K562 (cell line): Measurements from ENCODE around the gene LYST. TPM values are rescaled to one million over a fixed set of nuclear protein-coding genes. Genes with fewer than 3 reads are reported as not detected.

ENCODE experiments used
- ATAC-seq: fragments of 200-7000 bp; cut with Tn5 transposase; 3 replicates; pipeline ENCODE4 v1.9.1; 2020; ENCODE audit warnings: moderate library complexity
- BruUV-seq: library from RNA; stranded (reverse); fragments of 400-500 nt; replicated peaks from 2 replicates; lab custom pipeline; 2021; lab: Mats Ljungman, UMichigan
- CTCF ChIA-PET: fragments of 300-600 bp; formaldehyde crosslinking; extraction: SDS; loops from one replicate; lab custom pipeline; 2021; ENCODE audit warnings: low intra/inter-chr PET ratio; lab: Yijun Ruan, JAX
- POLR2A ChIA-PET: fragments of 300-600, 350-650 bp; sonication (Branson Sonifier 250); formaldehyde crosslinking; extraction: SDS; loops from one replicate; lab custom pipeline; 2021; ENCODE audit warnings: antibody characterized with exemption, inconsistent platforms; lab: Yijun Ruan, JAX
- DNase-seq, 4 experiments: peaks; one replicate each; pipeline versions ENCODE4 v3.0.0 to v3.0.0-alpha.2; 2011 to 2018; ENCODE audit warnings: low spot score in 3 of 4, mixed read lengths in 3 of 4; ENCODE audit errors: extremely low read depth in 1 of 4
- FAIRE-seq: peaks from 2 replicates; lab custom pipeline; 2011; peaks lifted over from hg19 to GRCh38; lab: Jason Lieb, UNC
- H2AFZ ChIP-seq: 2 replicates; pipeline ENCODE4 v1.6.0; 2011; ENCODE audit warnings: low read depth, low read length, control low read depth, inconsistent platforms
- H3K27ac ChIP-seq: fragments of 200-600 bp; 3 replicates; pipeline ENCODE4 v1.8.0; 2011; ENCODE audit warnings: low read depth, mild to moderate bottlenecking, control low read depth, inconsistent platforms, low read length, moderate library complexity, mixed read lengths; ENCODE audit errors: extremely low read depth
- H3K27me3 ChIP-seq, 2 experiments: fragments of 300-600 bp in 1 of 2; 2 replicates in 1 of 2; 3 replicates in 1 of 2; pipeline versions ENCODE4 v1.6.0 to v1.8.0; 2011; ENCODE audit warnings: inconsistent platforms in 2 of 2, low read length in 2 of 2, mild to moderate bottlenecking in 1 of 2, mixed read lengths in 1 of 2, moderate library complexity in 1 of 2; ENCODE audit not compliant: control insufficient read depth in 2 of 2, insufficient read depth in 2 of 2
- H3K36me3 ChIP-seq: fragments of 300-600 bp; 3 replicates; pipeline ENCODE4 v1.8.0; 2011; ENCODE audit warnings: mild to moderate bottlenecking, low read length, inconsistent platforms; ENCODE audit not compliant: control insufficient read depth, insufficient read depth
- H3K4me1 ChIP-seq, 2 experiments: fragments of 200-600 bp in 1 of 2; replicated peaks in 1 of 2; 2 replicates in 1 of 2; 3 replicates in 1 of 2; pipeline versions ENCODE4 v1.5.1 to v1.8.0; 2011; ENCODE audit warnings: inconsistent platforms in 2 of 2, low read length in 2 of 2, mild to moderate bottlenecking in 1 of 2, mixed read lengths in 1 of 2, moderate library complexity in 1 of 2; ENCODE audit not compliant: control insufficient read depth in 2 of 2, insufficient read depth in 2 of 2
- H3K4me2 ChIP-seq: 2 replicates; pipeline ENCODE4 v1.6.1; 2011; ENCODE audit warnings: low read length, control low read depth, inconsistent platforms, mixed read lengths; ENCODE audit not compliant: insufficient read depth
- H3K4me3 ChIP-seq: fragments of 200-600 bp; sonication (generic), shearing (Covaris generic); 2 replicates; pipeline ENCODE4 v1.5.1; 2016; ENCODE audit warnings: control low read depth, inconsistent platforms
- H3K79me2 ChIP-seq: fragments of 200-600 bp; 3 replicates; pipeline ENCODE4 v1.8.0; 2011; ENCODE audit warnings: low read length, inconsistent platforms; ENCODE audit not compliant: control insufficient read depth, insufficient read depth
- H3K9ac ChIP-seq, 2 experiments: 2 replicates each; pipeline versions ENCODE4 v1.6.0 to v1.6.1; 2011; ENCODE audit warnings: low read depth in 2 of 2, low read length in 2 of 2, control low read depth in 1 of 2, inconsistent platforms in 1 of 2, mild to moderate bottlenecking in 1 of 2, mixed read lengths in 1 of 2; ENCODE audit not compliant: insufficient read depth in 1 of 2
- H3K9me1 ChIP-seq: one replicate; pipeline ENCODE4 v1.6.0; 2011; ENCODE audit warnings: inconsistent platforms, mild to moderate bottlenecking, low read length, moderate library complexity; ENCODE audit not compliant: control insufficient read depth, insufficient read depth
- H3K9me3 ChIP-seq: replicated peaks from 2 replicates; pipeline ENCODE4 v1.5.1; 2011; ENCODE audit warnings: low read depth, low read length, inconsistent platforms; ENCODE audit not compliant: control insufficient read depth, insufficient read depth
- H4K20me1 ChIP-seq: replicated peaks from 2 replicates; pipeline ENCODE4 v1.6.1; 2011; ENCODE audit warnings: low read length, inconsistent platforms, mixed read lengths; ENCODE audit not compliant: control insufficient read depth, insufficient read depth
- CBFB ChIP-seq: sonication (generic); formaldehyde crosslinking; IDR thresholded peaks from 2 replicates; pipeline ENCODE4 v1.4.0; 2020; ENCODE audit warnings: mild to moderate bottlenecking, missing genetic modification reagents
- CHCHD3 ChIP-seq: fragments of 250-450 bp; sonication (Bioruptor Pico); IDR thresholded peaks from 2 replicates; pipeline ENCODE4 v2.1.2; 2022; ENCODE audit warnings: mild to moderate bottlenecking
- CHD1 ChIP-seq: fragments of 200-600 bp; sonication (generic); IDR thresholded peaks from one replicate; pipeline ENCODE4 v1.6.1; 2012; ENCODE audit warnings: mild to moderate bottlenecking, moderate library complexity, low read length, inconsistent platforms
- FIP1L1 ChIP-seq: fragments of 200-400 bp; formaldehyde crosslinking; IDR thresholded peaks from 2 replicates; pipeline ENCODE4 v1.6.1; 2018; ENCODE audit warnings: mild to moderate bottlenecking, low read depth, low read length; ENCODE audit not compliant: poor library complexity, severe bottlenecking
- HDGF ChIP-seq: fragments of 450-650 bp; IDR thresholded peaks from 2 replicates; pipeline ENCODE4 v1.6.1; 2016
- ILF3 ChIP-seq: fragments of 450-650 bp; IDR thresholded peaks from 2 replicates; pipeline ENCODE4 v1.6.1; 2018; ENCODE audit warnings: antibody characterized with exemption, mild to moderate bottlenecking, moderate library complexity, borderline replicate concordance
- MAFF ChIP-seq: IDR thresholded peaks from 2 replicates; pipeline ENCODE4 v1.6.1; 2012; ENCODE audit warnings: low read length, improper control_type of control experiment
- NUFIP1 ChIP-seq: fragments of 450-650 bp; IDR thresholded peaks from 2 replicates; pipeline ENCODE4 v1.6.1; 2018; ENCODE audit not compliant: partially characterized antibody
- RBM14 ChIP-seq: fragments of 200-400 bp; formaldehyde crosslinking; IDR thresholded peaks from 2 replicates; pipeline ENCODE4 v1.6.1; 2018; ENCODE audit warnings: low read depth, mild to moderate bottlenecking, low read length, moderate library complexity, borderline replicate concordance; ENCODE audit not compliant: insufficient read depth
- RBM22 ChIP-seq: fragments of 200-400 bp; formaldehyde crosslinking; IDR thresholded peaks from 2 replicates; pipeline ENCODE4 v1.6.1; 2018; ENCODE audit warnings: low read length, low read depth; ENCODE audit not compliant: poor library complexity, severe bottlenecking
- SMAD3 ChIP-seq: fragments of 450-650 bp; formaldehyde crosslinking; conservative IDR thresholded peaks from 2 replicates; pipeline ENCODE4 v1.4.0; 2020; ENCODE audit warnings: mild to moderate bottlenecking
- ZBTB12 ChIP-seq: fragments of 250-450 bp; sonication (Bioruptor Pico); IDR thresholded peaks from 2 replicates; pipeline ENCODE4 v1.4.0; 2020
- ZBTB33 ChIP-seq: sonication (generic); formaldehyde crosslinking; IDR thresholded peaks from 2 replicates; pipeline ENCODE4 v1.8.1; 2023; ENCODE audit warnings: mild to moderate bottlenecking, missing genetic modification reagents
- ZNF23 ChIP-seq: fragments of 250-450 bp; sonication (Bioruptor Pico); IDR thresholded peaks from 2 replicates; pipeline ENCODE4 v1.4.0; 2020; ENCODE audit warnings: mild to moderate bottlenecking
- ZNF668 ChIP-seq: fragments of 250-450 bp; sonication (Bioruptor Pico); IDR thresholded peaks from 2 replicates; pipeline ENCODE4 v1.8.0; 2022; ENCODE audit warnings: mild to moderate bottlenecking, inconsistent platforms
- whole genome bisulfite sequencing: fragments of 100-300 bp; shearing (Covaris generic); methylation state at CpG from one replicate; pipeline ENCODE4 v1.1.6; 2016; ENCODE audit warnings: low coverage, mixed read lengths; ENCODE audit not compliant: insufficient coverage; ENCODE audit errors: missing lambda C conversion rate; 5-methylcytosine and 5-hydroxymethylcytosine counted together
- in situ Hi-C: fragments of 300-500 bp; cut with MboI; formaldehyde crosslinking; loops from 4 replicates; pipeline ENCODE4 v1.15.0; 2018; ENCODE audit warnings: inconsistent platforms, mixed read lengths
- intact Hi-C: fragments of 100-400 bp; cut with micrococcal nuclease; formaldehyde crosslinking; loops from 2 replicates; pipeline ENCODE4 v1.14.2; 2022
- polyA plus RNA-seq, 8 experiments: library from polyadenylated mRNA; depleted of rRNA in 4 of 8; stranded (reverse) in 5 of 8; unstranded in 3 of 8; fragments of >200 nt; fragmentation: Nextera tagmentation in 2 of 8; fragmentation: Illumina TruSeq in 1 of 8; extraction: Ambion mirVana in 2 of 8; extraction: Trizol in 1 of 8; gene quantifications; 2 replicates each; pipeline versions ENCODE4 v1.2.1 to v1.2.3, GENCODE V29; 2011 to 2014; ENCODE audit warnings: inconsistent platforms in 1 of 8, missing spikeins in 1 of 8
- total RNA-seq, 7 experiments: library from RNA; depleted of rRNA in 6 of 7; stranded (reverse); fragments of >200 nt in 6 of 7; fragmentation: Illumina TruSeq in 2 of 7; extraction: Trizol in 2 of 7; gene quantifications; 2 replicates each; pipeline versions ENCODE4 v1.2.1 to v1.2.3, GENCODE V29; 2011 to 2021; ENCODE audit warnings: low replicate concordance in 1 of 7

LYST gene
- total and polyA plus RNA-seq, 9 of the 15 experiments (the other 6 are each of a cell fraction or from before 2014, with no cell fraction given): 0.73 to 2.4 (median 1.4) TPM

GRCh38 chr1:235831148-235831547 is 35.6 kb downstream of the LYST start:
- POLR2A ChIA-PET: interaction anchor here (1.7 kb wide), 1 partner anchor 12 kb away, joined by 3 read pairs; no protein-coding TSS in a partner anchor

GRCh38 chr1:235826102-235826854 is 40.4 kb downstream of the LYST start:
- FAIRE-seq (no peak), ATAC-seq (no peak)
- H3K79me2 ChIP-seq: no peaks in the 10 kb centered on the region
- TF ChIP-seq RBM22: no peak
- TF ChIP-seq CHCHD3 (CRISPR knock-in tag): no peak
- no peak for TF ChIP-seq FIP1L1
- no peak for TF ChIP-seq ILF3
- no peak for TF ChIP-seq ZBTB12
- TF ChIP-seq HDGF: no peak
- TF ChIP-seq MAFF: no peak
- no peak for TF ChIP-seq ZBTB33 (CRISPR knock-in tag)

More at GRCh38 chr1:235831148-235831547, 35.6 kb downstream of the LYST start:
- ATAC-seq (no peak), FAIRE-seq (no peak), DNase-seq (no peak)
- Histone ChIP-seq H4K20me1 (no peaks in the 10 kb centered on the region), H3K9ac (no peak overlapping the region), H3K36me3 (no peaks in the 10 kb centered on the region), H3K4me1 (no peaks in the 10 kb centered on the region), H3K4me3 (no peak overlapping the region), H3K9me1 (no peaks in the 10 kb centered on the region), H3K9me3 (no peaks in the 10 kb centered on the region), H3K79me2 (no peaks in the 10 kb centered on the region), H2AFZ (no peak overlapping the region), H3K4me2 (no peak overlapping the region), H3K27ac (no peak overlapping the region), H3K27me3 (peaks cover 0 to 4% of the 10 kb centered on the region in 2 experiments; a peak in 3 of 5 replicates)
- intact Hi-C loops (no loop called here), in situ Hi-C loops (no loop called here)
- CTCF ChIA-PET: no interaction called here
- 2% methylated on average over 5 of the region's 5 CpGs for WGBS
- BruUV-seq: no TSS peak
- TF ChIP-seq ZNF23 (CRISPR knock-in tag) (no peak), CBFB (no peak), RBM14 (no peak), CHD1 (no peak), ZNF668 (CRISPR knock-in tag) (no peak), NUFIP1 (no peak), HDGF (no peak), SMAD3 (CRISPR knock-in tag) (no peak)

More at GRCh38 chr1:235826102-235826854, 40.4 kb downstream of the LYST start:
- H3K4me1 ChIP-seq: no peaks in the 10 kb centered on the region
- H3K9ac ChIP-seq: no peak overlapping the region
- POLR2A ChIA-PET: interaction anchor here (0.6 kb wide), 1 partner anchor 1245 kb away, joined by 3 read pairs; no protein-coding TSS in a partner anchor
- DNase-seq: no peak
- WGBS: 0% methylated on average over 2 of the region's 2 CpGs
- no peak overlapping the region for H3K4me3 ChIP-seq
- BruUV-seq: no TSS peak
- intact Hi-C loops (no loop called here), in situ Hi-C loops (no loop called here)
- peaks cover 0 to 2% of the 10 kb centered on the region in 2 experiments; a peak in 1 of 5 replicates for H3K27me3 ChIP-seq
- H3K36me3 ChIP-seq: no peaks in the 10 kb centered on the region
- no peaks in the 10 kb centered on the region for H3K9me1 ChIP-seq
- H4K20me1 ChIP-seq: no peaks in the 10 kb centered on the region
- H3K4me2 ChIP-seq: no peak overlapping the region
- CTCF ChIA-PET: no interaction called here
- H2AFZ ChIP-seq: no peak overlapping the region
- no peak overlapping the region for H3K27ac ChIP-seq
- H3K9me3 ChIP-seq: no peaks in the 10 kb centered on the region
